ENCODE measurements around the gene IPO11.

The IPO11 gene

DNA sequence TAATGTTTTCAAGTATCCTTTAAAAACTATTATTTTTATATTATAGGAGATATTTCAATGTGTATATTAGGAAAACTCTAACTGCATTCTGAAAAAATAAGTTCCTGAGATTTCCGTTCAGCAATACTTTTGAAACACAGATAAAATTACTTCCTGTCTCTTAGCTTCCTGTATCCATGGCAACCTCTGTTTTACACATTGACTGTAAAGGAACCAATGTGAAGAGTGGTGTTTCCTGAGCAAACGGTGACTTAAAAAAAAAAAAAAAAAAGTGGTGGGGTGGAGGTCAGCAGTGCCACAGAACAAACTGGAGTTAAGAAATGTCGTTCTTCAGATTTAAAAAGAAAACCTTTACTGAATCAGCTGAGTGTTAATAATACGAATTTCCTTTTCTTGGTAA is 166.0 kb downstream of the IPO11 start, which contains the start of gene LRRC70:
LRRC70 (plus strand) TSS at position 280 of the 400 bp plus-strand sequence. CDS start 620 bp downstream, outside the sequence.
- H3K36me3 ChIP-seq (ENCODE audit: insufficient read depth, low read length), result no peaks in the 10 kb centered on the region
- H3K9ac ChIP-seq (ENCODE audit: low read depth, low read length), result no peak within 1 kb of the TSS
- H3K9me3 ChIP-seq (ENCODE audit: control insufficient read depth, insufficient read depth, low read length), result no peaks in the 10 kb centered on the region
- H3K4me1 ChIP-seq (ENCODE audit: insufficient read depth, low read length), result no peaks in the 10 kb centered on the region

DNA sequence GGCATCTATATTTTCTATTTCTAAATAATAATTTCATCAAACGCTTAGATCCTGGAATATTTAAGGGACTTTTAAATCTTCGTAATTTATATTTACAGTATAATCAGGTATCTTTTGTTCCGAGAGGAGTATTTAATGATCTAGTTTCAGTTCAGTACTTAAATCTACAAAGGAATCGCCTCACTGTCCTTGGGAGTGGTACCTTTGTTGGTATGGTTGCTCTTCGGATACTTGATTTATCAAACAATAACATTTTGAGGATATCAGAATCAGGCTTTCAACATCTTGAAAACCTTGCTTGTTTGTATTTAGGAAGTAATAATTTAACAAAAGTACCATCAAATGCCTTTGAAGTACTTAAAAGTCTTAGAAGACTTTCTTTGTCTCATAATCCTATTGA is 167.2 kb downstream of the IPO11 start:
- H3K36me3 ChIP-seq (ENCODE audit: insufficient read depth, low read length), result no peaks in the 10 kb centered on the region
- H3K9ac ChIP-seq (ENCODE audit: low read depth, low read length), result no peak overlapping the region
- no peaks in the 10 kb centered on the region for H3K9me3 ChIP-seq (ENCODE audit: control insufficient read depth, insufficient read depth, low read length)
- no peaks in the 10 kb centered on the region for H3K4me1 ChIP-seq (ENCODE audit: insufficient read depth, low read length)

DNA sequence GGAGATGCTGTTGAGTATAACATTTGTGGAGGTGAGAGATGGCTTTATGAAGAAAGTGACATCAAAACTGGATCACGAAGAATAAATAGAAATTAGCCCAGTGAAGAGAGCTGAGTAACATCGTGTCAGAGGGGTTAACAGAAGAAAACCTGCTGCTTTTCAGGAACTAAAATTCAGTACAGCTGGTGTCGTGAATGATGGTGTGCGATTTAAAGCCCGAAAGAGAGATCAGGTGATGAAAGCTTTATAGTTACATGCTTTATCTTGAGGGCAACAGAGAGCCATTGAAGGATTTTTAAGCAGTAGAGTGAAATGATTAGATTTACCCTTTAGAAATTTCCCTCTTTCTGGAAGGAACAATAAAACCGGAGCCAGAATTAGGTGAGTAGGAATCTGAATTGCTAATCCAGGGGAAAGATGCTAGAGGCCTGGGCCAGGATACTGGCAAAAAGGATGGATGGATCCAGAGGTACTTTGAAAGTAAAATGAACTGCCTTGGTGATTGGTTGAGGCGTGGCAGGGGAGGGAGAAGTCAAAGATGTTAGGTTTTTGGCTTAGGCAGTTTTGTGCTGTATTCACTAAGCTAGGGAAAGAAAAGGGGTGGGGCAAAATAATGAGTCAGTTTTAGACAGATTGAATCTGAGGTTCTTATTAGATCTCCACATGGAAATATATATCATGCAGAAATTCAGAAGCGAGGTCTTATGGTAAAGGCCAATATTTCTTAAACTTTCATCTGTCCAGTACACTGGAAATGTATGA is 169.5 kb downstream of the IPO11 start:
- Histone ChIP-seq H3K36me3 (ENCODE audit: insufficient read depth, low read length) (no peaks in the 10 kb centered on the region), H3K9ac (ENCODE audit: low read depth, low read length) (no peak overlapping the region), H3K4me1 (ENCODE audit: insufficient read depth, low read length) (no peaks in the 10 kb centered on the region), H3K9me3 (ENCODE audit: control insufficient read depth, insufficient read depth, low read length) (no peaks in the 10 kb centered on the region)

DNA sequence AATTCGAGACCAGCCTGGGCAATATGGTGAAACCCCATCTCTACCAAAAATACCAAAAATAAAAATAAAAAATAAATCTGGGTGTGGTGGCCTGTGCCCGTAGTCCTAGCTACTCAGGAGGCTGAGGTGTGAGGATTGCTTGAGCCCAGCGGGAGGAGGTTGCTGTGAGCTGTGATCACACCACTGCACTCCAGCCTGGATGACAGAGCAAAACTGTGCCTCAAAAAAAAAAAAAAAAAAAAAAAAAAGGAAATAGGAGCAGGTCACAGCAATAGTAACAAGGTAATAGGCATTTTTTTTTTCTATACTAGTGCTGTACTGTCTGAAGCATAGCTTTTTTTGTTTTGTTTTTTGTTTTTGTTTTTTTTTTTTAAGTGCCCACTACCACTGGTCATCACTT is 171.8 kb downstream of the IPO11 start:
- no peak overlapping the region for H3K9ac ChIP-seq (ENCODE audit: low read depth, low read length)
- H3K36me3 ChIP-seq (ENCODE audit: insufficient read depth, low read length), result no peaks in the 10 kb centered on the region
- H3K4me1 ChIP-seq (ENCODE audit: insufficient read depth, low read length), result no peaks in the 10 kb centered on the region
- H3K9me3 ChIP-seq (ENCODE audit: control insufficient read depth, insufficient read depth, low read length), result no peaks in the 10 kb centered on the region

DNA sequence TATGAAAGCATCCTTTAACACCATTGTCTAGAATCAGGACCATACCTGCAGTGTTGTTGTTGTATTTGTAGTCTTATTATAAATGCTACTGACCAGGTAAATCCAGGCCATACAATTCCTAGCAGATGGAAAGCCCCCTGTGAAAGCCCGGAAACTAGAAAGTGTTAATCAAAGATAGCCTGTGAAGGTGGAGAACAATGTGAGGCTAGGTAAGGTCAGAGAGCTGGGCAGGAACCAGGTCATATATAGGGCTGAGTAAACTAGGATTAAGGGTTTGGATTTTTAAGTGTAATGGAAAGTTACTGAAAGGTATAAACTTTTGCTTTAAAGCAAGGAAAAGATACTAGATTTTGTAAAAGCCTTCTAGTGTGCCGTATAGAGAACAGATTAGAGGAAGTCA is 172.7 kb downstream of the IPO11 start:
- Histone ChIP-seq H3K9me3 (ENCODE audit: control insufficient read depth, insufficient read depth, low read length) (no peaks in the 10 kb centered on the region), H3K36me3 (ENCODE audit: insufficient read depth, low read length) (no peaks in the 10 kb centered on the region), H3K9ac (ENCODE audit: low read depth, low read length) (no peak overlapping the region), H3K4me1 (ENCODE audit: insufficient read depth, low read length) (no peaks in the 10 kb centered on the region)

DNA sequence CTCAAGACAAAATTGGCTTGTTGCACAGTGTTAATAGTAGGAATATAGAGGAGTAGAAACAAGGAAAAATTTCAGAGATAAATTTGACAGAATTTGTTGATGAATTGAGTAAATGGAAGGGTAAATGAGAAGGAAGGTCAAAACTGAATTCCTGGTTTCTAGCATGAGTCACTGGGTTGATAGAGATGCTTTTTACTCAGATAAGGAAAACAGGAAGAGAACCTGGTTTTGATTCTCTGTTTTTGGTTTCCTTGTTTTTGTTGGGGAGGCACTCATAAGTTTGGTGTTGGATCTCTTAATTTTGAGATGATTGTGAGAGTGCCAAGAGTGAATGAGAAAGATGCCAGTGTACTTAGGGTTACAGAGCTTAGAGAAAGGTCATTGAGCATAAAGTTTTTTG is 173.2 kb downstream of the IPO11 start:
- H3K36me3 ChIP-seq (ENCODE audit: insufficient read depth, low read length), result no peaks in the 10 kb centered on the region
- H3K9ac ChIP-seq (ENCODE audit: low read depth, low read length), result no peak overlapping the region
- H3K4me1 ChIP-seq (ENCODE audit: insufficient read depth, low read length), result no peaks in the 10 kb centered on the region
- no peaks in the 10 kb centered on the region for H3K9me3 ChIP-seq (ENCODE audit: control insufficient read depth, insufficient read depth, low read length)

DNA sequence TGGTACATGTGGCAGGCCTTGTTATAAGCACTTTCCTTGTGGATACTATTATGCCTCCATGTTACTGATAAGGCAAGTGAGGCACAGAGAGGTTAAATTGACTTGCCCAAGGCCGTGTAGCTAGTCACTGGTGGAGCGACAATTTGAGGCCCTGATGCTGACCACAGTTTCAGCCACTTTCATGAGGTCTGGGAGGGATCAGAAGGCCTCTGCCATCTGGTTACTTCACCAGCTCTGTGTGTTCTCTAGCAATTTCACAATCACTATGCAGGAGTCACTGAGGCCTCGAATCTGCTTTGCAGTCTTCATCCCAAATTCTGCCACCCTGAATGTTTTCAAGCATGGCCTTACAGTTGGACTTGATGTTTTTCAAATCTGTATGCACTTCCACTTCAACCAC is 175.2 kb downstream of the IPO11 start:
- H3K9ac ChIP-seq (ENCODE audit: low read depth, low read length), result no peak overlapping the region
- no peaks in the 10 kb centered on the region for H3K4me1 ChIP-seq (ENCODE audit: insufficient read depth, low read length)
- H3K9me3 ChIP-seq (ENCODE audit: control insufficient read depth, insufficient read depth, low read length), result no peaks in the 10 kb centered on the region
- no peaks in the 10 kb centered on the region for H3K36me3 ChIP-seq (ENCODE audit: insufficient read depth, low read length)

DNA sequence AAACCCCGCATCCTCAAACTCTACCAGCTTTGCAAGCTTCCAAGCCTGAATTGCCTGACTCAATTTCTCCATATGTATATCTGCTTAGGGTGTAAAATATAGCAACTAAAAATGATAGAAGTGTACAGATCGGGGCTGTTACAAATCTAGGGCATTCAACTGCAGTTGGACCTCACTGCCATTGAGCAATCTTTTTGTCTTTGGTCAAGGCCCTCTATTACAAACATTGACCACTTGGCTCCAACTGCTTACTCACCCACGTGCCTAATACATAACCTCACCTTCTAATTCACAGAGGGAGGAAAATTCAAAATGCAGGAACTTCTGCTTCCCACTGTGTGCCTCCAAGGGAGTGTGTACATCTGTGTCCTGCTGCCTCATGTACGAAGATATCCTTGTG is 176.1 kb downstream of the IPO11 start:
- Histone ChIP-seq H3K9me3 (ENCODE audit: control insufficient read depth, insufficient read depth, low read length) (no peaks in the 10 kb centered on the region), H3K9ac (ENCODE audit: low read depth, low read length) (no peak overlapping the region), H3K36me3 (ENCODE audit: insufficient read depth, low read length) (no peaks in the 10 kb centered on the region), H3K4me1 (ENCODE audit: insufficient read depth, low read length) (peaks cover 1% of the 10 kb centered on the region; the same call in 1 of the 2 replicates)

DNA sequence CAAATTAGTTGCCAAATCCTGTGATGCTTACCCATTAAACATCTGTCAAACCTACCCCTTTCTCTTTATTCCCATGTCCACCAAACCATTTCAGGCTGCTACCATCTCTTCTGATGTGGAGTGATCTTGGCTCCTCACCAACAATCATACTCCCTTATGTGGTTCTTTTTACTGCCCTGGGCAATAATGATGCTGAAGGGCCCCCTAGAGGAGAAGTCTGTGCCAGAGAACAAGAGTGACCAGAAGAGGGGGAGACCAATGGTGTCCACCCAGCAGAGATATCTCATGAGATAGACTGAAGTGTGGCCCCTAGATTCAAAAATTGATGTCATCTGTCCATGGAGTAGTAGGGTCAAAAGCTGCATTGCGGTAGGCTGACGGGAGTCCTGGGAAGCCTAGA is 176.9 kb downstream of the IPO11 start:
- Histone ChIP-seq H3K9ac (ENCODE audit: low read depth, low read length) (no peak overlapping the region), H3K36me3 (ENCODE audit: insufficient read depth, low read length) (no peaks in the 10 kb centered on the region), H3K9me3 (ENCODE audit: control insufficient read depth, insufficient read depth, low read length) (no peaks in the 10 kb centered on the region), H3K4me1 (ENCODE audit: insufficient read depth, low read length) (peaks cover 10% of the 10 kb centered on the region; the same call in 1 of the 2 replicates)

DNA sequence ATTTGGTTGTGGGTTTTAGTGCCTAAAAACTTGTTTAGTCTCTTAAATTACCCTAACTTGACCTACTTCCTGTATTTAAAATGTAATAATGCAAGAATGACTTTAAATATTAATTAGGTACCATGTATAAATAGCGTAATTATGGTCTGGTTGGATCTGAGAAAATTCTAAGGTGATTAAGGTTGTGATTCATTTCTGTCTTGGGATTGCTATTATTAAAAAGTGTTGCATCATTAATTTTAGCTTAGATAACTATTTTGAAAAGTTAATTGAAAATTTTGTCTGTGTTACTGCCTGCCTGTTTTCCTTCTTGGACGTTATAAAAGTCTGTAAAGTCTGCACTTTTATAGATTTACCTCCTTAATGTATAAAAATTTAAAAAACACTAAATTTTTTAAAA is 177.8 kb downstream of the IPO11 start:
- Histone ChIP-seq H3K9ac (ENCODE audit: low read depth, low read length) (no peak overlapping the region), H3K36me3 (ENCODE audit: insufficient read depth, low read length) (no peaks in the 10 kb centered on the region), H3K4me1 (ENCODE audit: insufficient read depth, low read length) (peaks cover 14% of the 10 kb centered on the region; the same call in 1 of the 2 replicates), H3K9me3 (ENCODE audit: control insufficient read depth, insufficient read depth, low read length) (no peaks in the 10 kb centered on the region)

DNA sequence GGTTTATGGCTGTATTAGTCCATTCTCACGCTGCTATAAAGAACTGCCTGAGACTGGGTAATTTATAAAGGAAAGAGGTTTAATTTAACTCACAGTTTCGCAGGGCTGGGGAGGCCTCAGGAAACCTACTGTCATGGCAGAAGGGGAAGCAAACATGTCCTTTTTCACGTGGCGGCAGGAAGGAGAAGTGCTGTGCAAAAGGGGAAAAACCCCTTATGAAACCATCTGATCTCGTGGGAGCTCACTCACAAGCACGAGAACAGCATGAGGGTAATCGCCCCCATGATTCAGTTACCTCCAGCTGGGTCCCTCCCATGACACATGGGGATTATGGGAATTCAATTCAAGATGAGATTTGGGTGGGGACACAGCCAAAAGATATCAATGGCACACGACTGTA is 180.0 kb downstream of the IPO11 start:
- Histone ChIP-seq H3K4me1 (ENCODE audit: insufficient read depth, low read length) (peaks cover 14% of the 10 kb centered on the region; the same call in 1 of the 2 replicates), H3K9ac (ENCODE audit: low read depth, low read length) (no peak overlapping the region), H3K9me3 (ENCODE audit: control insufficient read depth, insufficient read depth, low read length) (no peaks in the 10 kb centered on the region), H3K36me3 (ENCODE audit: insufficient read depth, low read length) (no peaks in the 10 kb centered on the region)

DNA sequence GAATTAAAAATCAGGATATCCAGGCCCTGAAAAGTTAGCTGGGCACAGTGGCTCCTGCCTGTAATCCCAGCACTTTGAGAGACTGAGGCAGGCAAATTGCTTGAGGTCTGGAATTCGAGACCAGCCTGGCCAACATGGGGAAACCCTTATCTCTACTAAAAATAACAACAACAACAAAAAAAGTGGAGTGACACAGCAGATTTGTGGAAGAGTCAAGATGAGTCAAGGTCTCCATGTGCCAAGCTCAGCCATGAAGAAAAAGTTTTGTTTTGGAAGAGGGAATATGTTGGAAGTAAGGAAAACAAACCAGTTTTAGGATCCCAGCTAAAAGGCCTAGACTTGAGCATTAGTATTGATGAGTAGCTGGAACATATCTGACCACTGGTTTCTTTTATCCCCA is 180.8 kb downstream of the IPO11 start:
- Histone ChIP-seq H3K36me3 (ENCODE audit: insufficient read depth, low read length) (no peaks in the 10 kb centered on the region), H3K4me1 (ENCODE audit: insufficient read depth, low read length) (peaks cover 14% of the 10 kb centered on the region; the same call in 1 of the 2 replicates), H3K9ac (ENCODE audit: low read depth, low read length) (no peak overlapping the region), H3K9me3 (ENCODE audit: control insufficient read depth, insufficient read depth, low read length) (no peaks in the 10 kb centered on the region)

DNA sequence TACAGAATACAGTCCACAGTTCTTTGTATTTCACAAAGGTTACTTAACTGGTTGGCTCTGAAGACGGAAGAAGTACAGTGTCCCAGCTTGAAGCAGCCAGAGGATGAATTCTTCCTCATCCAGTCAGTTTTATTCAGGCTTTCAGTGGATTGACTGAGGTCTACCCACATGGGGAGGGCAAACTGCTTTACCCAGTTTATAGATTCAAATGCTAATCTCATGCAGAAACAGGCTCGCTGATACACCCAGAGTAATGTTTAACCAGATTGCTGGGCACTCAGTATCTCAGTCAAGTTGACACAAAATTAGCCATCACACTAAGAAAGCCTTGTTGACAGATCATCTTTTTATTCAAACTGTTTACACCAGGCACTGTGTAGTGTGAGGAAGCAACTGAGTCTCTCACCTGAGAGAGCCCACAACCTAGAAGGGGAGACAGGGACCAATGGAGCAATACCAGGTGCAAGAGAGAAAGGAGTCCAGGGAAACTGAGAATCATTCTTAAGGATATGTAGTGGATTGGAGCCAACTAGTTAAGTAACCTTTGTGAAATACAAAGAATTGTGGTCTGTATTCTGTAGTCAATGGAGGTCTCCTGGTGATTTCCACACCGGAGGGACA is 181.9 kb downstream of the IPO11 start:
- no peaks in the 10 kb centered on the region for H3K36me3 ChIP-seq (ENCODE audit: insufficient read depth, low read length)
- no peaks in the 10 kb centered on the region for H3K9me3 ChIP-seq (ENCODE audit: control insufficient read depth, insufficient read depth, low read length)
- H3K9ac ChIP-seq (ENCODE audit: low read depth, low read length), result no peak overlapping the region

DNA sequence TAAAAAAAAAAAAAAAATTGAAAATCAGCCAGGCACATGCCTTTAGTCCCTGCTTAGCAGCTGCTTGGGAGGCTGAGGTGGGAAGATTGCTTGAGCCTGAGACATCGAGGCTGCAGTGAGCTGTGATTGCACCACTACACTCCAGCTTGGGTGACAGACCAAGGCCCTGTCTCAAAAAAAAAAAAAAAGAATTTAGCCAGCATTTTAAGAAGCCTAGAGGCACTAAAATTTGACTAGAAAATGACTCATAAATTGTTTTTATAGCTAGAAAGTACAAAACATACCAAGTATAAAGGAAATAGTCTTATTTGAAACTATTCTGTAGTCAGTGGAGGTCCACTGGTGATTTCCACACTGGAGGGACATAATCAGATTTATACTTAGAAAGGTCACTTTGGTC is 183.5 kb downstream of the IPO11 start:
- Histone ChIP-seq H3K9ac (ENCODE audit: low read depth, low read length) (no peak overlapping the region), H3K4me1 (ENCODE audit: insufficient read depth, low read length) (peaks cover 14% of the 10 kb centered on the region; the same call in 1 of the 2 replicates), H3K9me3 (ENCODE audit: control insufficient read depth, insufficient read depth, low read length) (no peaks in the 10 kb centered on the region), H3K36me3 (ENCODE audit: insufficient read depth, low read length) (no peaks in the 10 kb centered on the region)

More for the DNA sequence above, 181.9 kb downstream of the IPO11 start:
- peaks cover 14% of the 10 kb centered on the region; the same call in 1 of the 2 replicates for H3K4me1 ChIP-seq (ENCODE audit: insufficient read depth, low read length)

DNA sequence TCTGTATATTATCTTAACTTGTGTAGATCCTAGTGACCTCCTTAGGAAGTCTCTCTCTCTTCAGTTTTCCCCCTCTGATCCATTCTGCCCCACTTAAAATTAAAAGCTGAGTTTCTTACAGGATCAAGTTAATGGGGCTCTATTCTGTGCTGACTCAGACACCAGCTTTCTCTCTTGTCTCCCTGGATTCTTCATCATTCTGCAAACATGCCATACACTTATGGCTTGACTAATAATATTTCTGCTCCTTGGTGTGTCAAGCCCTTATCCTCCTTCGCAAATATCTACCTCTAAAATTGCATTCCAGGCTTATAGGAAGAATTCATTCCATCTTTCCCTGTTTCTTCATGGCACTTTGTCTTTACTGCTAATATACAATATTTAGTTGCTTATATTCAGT is 184.1 kb downstream of the IPO11 start:
- no peaks in the 10 kb centered on the region for H3K9me3 ChIP-seq (ENCODE audit: control insufficient read depth, insufficient read depth, low read length)
- no peaks in the 10 kb centered on the region for H3K36me3 ChIP-seq (ENCODE audit: insufficient read depth, low read length)
- H3K4me1 ChIP-seq (ENCODE audit: insufficient read depth, low read length), result peaks cover 14% of the 10 kb centered on the region; the same call in 1 of the 2 replicates
- H3K9ac ChIP-seq (ENCODE audit: low read depth, low read length), result no peak overlapping the region
